Kidney capillary endothelial cell (primary cell): ENCODE data around the gene IL17RC.
"Not testable (repeated sequence)": the region's sequence is repeated elsewhere in the genome, so short reads cannot be mapped to it uniquely, and the experiment has no call there.

Experiments used
- DNase-seq: peaks from one replicate; pipeline ENCODE4 v3.0.0-alpha.2; 2018; ENCODE audit warnings: low spot score

Gene IL17RC

GRCh38 chr3:9916734-9917680 is at the start of gene IL17RC:
IL17RC (plus strand) TSS chr3:9917098; CDS start chr3:9917316, 218 bp downstream.
- peak; percentile 54 for DNase-seq

GRCh38 chr3:9867106-9867505 is 49.8 kb upstream of the IL17RC start:
- DNase-seq = no peak

GRCh38 chr3:9869955-9870354 is 46.9 kb upstream of the IL17RC start:
- no peak for DNase-seq

- DNase-seq = no peak
These were observed 45.9 kb upstream of the IL17RC start for GRCh38 chr3:9870978-9871377.

GRCh38 chr3:9872067-9872466 is 44.8 kb upstream of the IL17RC start:
- not testable (repeated sequence) for DNase-seq

- no peak for DNase-seq
These were observed 41.5 kb upstream of the IL17RC start for GRCh38 chr3:9875448-9875847.

- DNase-seq = not testable (repeated sequence)
These were observed 40.6 kb upstream of the IL17RC start for GRCh38 chr3:9876255-9876654.

- no peak for DNase-seq
These were observed 39.9 kb upstream of the IL17RC start for GRCh38 chr3:9876991-9877390.

- DNase-seq = no peak
These were observed 38.2 kb upstream of the IL17RC start for GRCh38 chr3:9878700-9879099.

- DNase-seq = no peak
These were observed 36.9 kb upstream of the IL17RC start, which contains the start of gene CIDEC for GRCh38 chr3:9879830-9880549. CIDEC (minus strand) TSS chr3:9880253; CDS start chr3:9878486, 1,767 bp downstream.

- DNase-seq = no peak
These were observed 35.5 kb upstream of the IL17RC start for GRCh38 chr3:9881441-9881840.

GRCh38 chr3:9883706-9884554 is 33.0 kb upstream of the IL17RC start:
- DNase-seq = no peak

- no peak for DNase-seq
These were observed 32.2 kb upstream of the IL17RC start for GRCh38 chr3:9884555-9885165.

GRCh38 chr3:9886328-9886727 is 30.6 kb upstream of the IL17RC start:
- no peak for DNase-seq

GRCh38 chr3:9887480-9887879 is 29.4 kb upstream of the IL17RC start:
- DNase-seq = no peak

GRCh38 chr3:9888540-9888939 is 28.4 kb upstream of the IL17RC start:
- DNase-seq = no peak

- no peak for DNase-seq
These were observed 27.5 kb upstream of the IL17RC start for GRCh38 chr3:9889405-9889804.

- peak; percentile 87 for DNase-seq
These were observed 26.4 kb upstream of the IL17RC start, which contains the start of gene JAGN1 for GRCh38 chr3:9890249-9891071. JAGN1 (plus strand) TSS chr3:9890610; CDS start chr3:9890723, 113 bp downstream.

- DNase-seq = no peak
These were observed 25.8 kb upstream of the IL17RC start for GRCh38 chr3:9891072-9891622.

GRCh38 chr3:9893739-9894138 is 23.2 kb upstream of the IL17RC start:
- no peak for DNase-seq
